KOPT-K1 (cell line): Measurements from ENCODE around the gene ERGIC2.

ENCODE experiments used
- H3K27ac ChIP-seq: fragments of 200-600 bp; sonication (generic); 2 replicates; pipeline ENCODE4 v1.5.1; 2016; ENCODE audit warnings: antibody characterized with exemption, mild to moderate bottlenecking, low read depth, low read length; ENCODE audit not compliant: poor library complexity, severe bottlenecking
- H3K36me3 ChIP-seq: fragments of 200-600 bp; sonication (generic); 2 replicates; pipeline ENCODE4 v1.5.1; 2017; ENCODE audit warnings: antibody characterized with exemption, mild to moderate bottlenecking, low read length, moderate library complexity; ENCODE audit not compliant: insufficient read depth
- H3K9me3 ChIP-seq: fragments of 200-600 bp; sonication (generic); 2 replicates; pipeline ENCODE4 v1.5.1; 2017; ENCODE audit warnings: antibody characterized with exemption, low read length, mild to moderate bottlenecking; ENCODE audit not compliant: insufficient read depth, poor library complexity, severe bottlenecking

Gene ERGIC2

GRCh38 chr12:29334937-29335336 is 46.0 kb downstream of the ERGIC2 start:
- peaks cover 67% of the 10 kb centered on the region for H3K36me3 ChIP-seq

GRCh38 chr12:29333178-29333577 is 47.8 kb downstream of the ERGIC2 start:
- no peak overlapping the region for H3K27ac ChIP-seq
- H3K36me3 ChIP-seq, result peaks cover 50% of the 10 kb centered on the region
- no peaks in the 10 kb centered on the region for H3K9me3 ChIP-seq

More at GRCh38 chr12:29334937-29335336, 46.0 kb downstream of the ERGIC2 start:
- Histone ChIP-seq H3K27ac (no peak overlapping the region), H3K9me3 (no peaks in the 10 kb centered on the region)

- no peak overlapping the region for H3K27ac ChIP-seq
- H3K9me3 ChIP-seq, result no peaks in the 10 kb centered on the region
- peaks cover 21% of the 10 kb centered on the region for H3K36me3 ChIP-seq
Observed at GRCh38 chr12:29329411-29329810, 51.6 kb downstream of the ERGIC2 start.

GRCh38 chr12:29322157-29322556 is 58.8 kb downstream of the ERGIC2 start:
- H3K36me3 ChIP-seq, result peaks cover 24% of the 10 kb centered on the region
- peaks cover 15% of the 10 kb centered on the region for H3K9me3 ChIP-seq
- H3K27ac ChIP-seq, result no peak overlapping the region

- peaks cover 15% of the 10 kb centered on the region for H3K9me3 ChIP-seq
- H3K27ac ChIP-seq, result no peak overlapping the region
- H3K36me3 ChIP-seq, result peaks cover 29% of the 10 kb centered on the region
Observed at GRCh38 chr12:29320295-29321085, 60.5 kb downstream of the ERGIC2 start.

GRCh38 chr12:29317556-29318363 is 63.2 kb downstream of the ERGIC2 start:
- Histone ChIP-seq H3K36me3 (peaks cover 25% of the 10 kb centered on the region), H3K9me3 (peaks cover 3% of the 10 kb centered on the region), H3K27ac (no peak overlapping the region)

GRCh38 chr12:29316752-29317151 is 64.2 kb downstream of the ERGIC2 start:
- H3K27ac ChIP-seq, result no peak overlapping the region
- H3K36me3 ChIP-seq, result peaks cover 27% of the 10 kb centered on the region
- no peaks in the 10 kb centered on the region for H3K9me3 ChIP-seq

- peaks cover 23% of the 10 kb centered on the region for H3K36me3 ChIP-seq
- no peak overlapping the region for H3K27ac ChIP-seq
- no peaks in the 10 kb centered on the region for H3K9me3 ChIP-seq
Observed at GRCh38 chr12:29314416-29314815, 66.6 kb downstream of the ERGIC2 start.

GRCh38 chr12:29310899-29311298 is 70.1 kb downstream of the ERGIC2 start:
- Histone ChIP-seq H3K36me3 (peaks cover 24% of the 10 kb centered on the region), H3K9me3 (no peaks in the 10 kb centered on the region), H3K27ac (no peak overlapping the region)

- Histone ChIP-seq H3K9me3 (no peaks in the 10 kb centered on the region), H3K36me3 (peaks cover 24% of the 10 kb centered on the region), H3K27ac (no peak overlapping the region)
Observed at GRCh38 chr12:29309320-29309902, 71.6 kb downstream of the ERGIC2 start.

- Histone ChIP-seq H3K9me3 (no peaks in the 10 kb centered on the region), H3K27ac (no peak overlapping the region), H3K36me3 (peaks cover 11% of the 10 kb centered on the region; the same call in 1 of the 2 replicates)
Observed at GRCh38 chr12:29306682-29307081, 74.3 kb downstream of the ERGIC2 start.

- Histone ChIP-seq H3K9me3 (no peaks in the 10 kb centered on the region), H3K36me3 (peaks cover 11% of the 10 kb centered on the region; the same call in 1 of the 2 replicates), H3K27ac (no peak overlapping the region)
Observed at GRCh38 chr12:29306266-29306665, 74.7 kb downstream of the ERGIC2 start.

GRCh38 chr12:29304388-29304787 is 76.6 kb downstream of the ERGIC2 start:
- H3K9me3 ChIP-seq, result no peaks in the 10 kb centered on the region
- peaks cover 11% of the 10 kb centered on the region; the same call in 1 of the 2 replicates for H3K36me3 ChIP-seq
- H3K27ac ChIP-seq, result no peak overlapping the region

- no peaks in the 10 kb centered on the region for H3K36me3 ChIP-seq
- no peaks in the 10 kb centered on the region for H3K9me3 ChIP-seq
- no peak overlapping the region for H3K27ac ChIP-seq
Observed at GRCh38 chr12:29301114-29301513, 79.9 kb downstream of the ERGIC2 start.

GRCh38 chr12:29299633-29300032 is 81.3 kb downstream of the ERGIC2 start:
- Histone ChIP-seq H3K27ac (no peak overlapping the region), H3K9me3 (no peaks in the 10 kb centered on the region), H3K36me3 (no peaks in the 10 kb centered on the region)
